Activated naive CD4-positive, alpha-beta T cell treated with anti-CD3 and anti-CD28 coated beads, Interleukin-2, amount 50 U/mL, for 24 hours (primary cell): ENCODE results near the gene CBX1.

Source experiments
- H3K27ac Mint-ChIP-seq: one replicate; pipeline ENCODE4 v1.8.0; 2021; ENCODE audit warnings: mild to moderate bottlenecking, mixed read lengths
- H3K27me3 Mint-ChIP-seq: one replicate; pipeline ENCODE4 v1.8.0; 2021; ENCODE audit warnings: mixed read lengths
- H3K36me3 Mint-ChIP-seq: one replicate; pipeline ENCODE4 v1.8.0; 2021; ENCODE audit warnings: mixed read lengths
- H3K4me1 Mint-ChIP-seq: one replicate; pipeline ENCODE4 v1.8.0; 2021; ENCODE audit warnings: mixed read lengths
- H3K4me3 Mint-ChIP-seq: one replicate; pipeline ENCODE4 v1.8.0; 2021; ENCODE audit warnings: mild to moderate bottlenecking, mixed read lengths
- H3K9me3 Mint-ChIP-seq: one replicate; pipeline ENCODE4 v1.8.0; 2021; ENCODE audit warnings: mixed read lengths

CBX1 gene

DNA sequence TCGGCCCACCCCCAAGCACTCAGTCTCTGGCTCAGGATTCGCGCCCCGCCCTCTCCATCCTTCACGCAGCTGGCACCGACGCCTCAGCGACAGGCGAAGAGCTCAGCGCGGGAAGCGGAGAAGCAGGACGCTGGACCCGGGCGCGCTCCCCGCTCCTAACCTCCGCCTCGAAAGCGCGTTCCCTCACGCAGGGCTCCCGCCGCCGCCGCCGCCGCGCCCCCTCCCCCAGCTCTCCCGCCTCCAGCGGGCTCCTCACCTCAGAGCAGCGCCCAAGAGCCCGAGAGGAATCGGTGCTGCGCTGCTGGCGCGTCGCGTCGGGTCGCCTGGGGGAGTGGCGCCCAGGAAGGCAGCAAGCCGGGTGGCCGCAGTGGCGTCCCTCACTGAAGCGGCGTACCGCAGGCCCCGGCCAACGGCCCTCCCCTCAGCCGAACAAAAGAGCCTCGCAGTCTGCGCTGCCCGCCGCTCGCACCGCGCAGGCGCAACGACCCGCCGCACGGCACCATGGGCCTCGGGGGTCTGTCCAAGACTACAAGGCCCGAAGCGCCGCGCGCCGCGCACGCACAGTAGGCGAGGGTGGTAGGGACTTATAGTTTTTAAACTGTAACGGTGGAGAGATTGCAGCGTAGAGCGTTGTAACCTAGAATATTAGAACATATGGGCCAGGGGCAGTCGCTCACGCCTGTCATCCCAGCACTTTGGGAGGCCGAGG is at the start of gene CBX1:
Gene CBX1, minus strand, starts transcription at position 467 of the 709 bp plus-strand sequence. CDS start 24,474 bp downstream, outside the sequence.
- H3K36me3 Mint-ChIP-seq, result no peaks in the 10 kb centered on the region
- H3K27ac Mint-ChIP-seq, result peak within 1 kb of the TSS; percentile 79
- H3K4me1 Mint-ChIP-seq, result peaks cover 37% of the 10 kb centered on the region
- H3K4me3 Mint-ChIP-seq, result peak within 1 kb of the TSS; percentile 94
- no peaks in the 10 kb centered on the region for H3K27me3 Mint-ChIP-seq
- no peaks in the 10 kb centered on the region for H3K9me3 Mint-ChIP-seq

DNA sequence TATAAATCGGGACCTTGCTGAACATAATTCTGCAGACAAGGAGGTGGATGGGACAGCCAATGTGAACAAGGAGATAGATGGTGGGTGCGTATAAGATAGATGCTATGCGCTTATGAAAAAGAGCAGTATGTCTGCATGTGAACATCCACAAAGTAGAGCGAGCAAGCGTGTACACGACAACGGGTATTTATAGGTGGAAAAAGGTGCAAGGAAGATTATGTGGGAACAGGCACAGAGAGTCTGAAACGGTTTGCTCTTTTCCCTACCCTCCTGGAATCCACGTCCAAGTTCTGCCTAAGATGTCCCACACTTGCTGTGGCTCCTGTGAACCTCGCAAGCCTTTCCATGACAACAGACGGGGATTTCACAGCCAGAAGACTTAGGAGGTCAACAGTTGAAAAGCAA is 49.3 kb upstream of the CBX1 start:
- no peak overlapping the region for H3K27ac Mint-ChIP-seq
- H3K27me3 Mint-ChIP-seq, result no peaks in the 10 kb centered on the region
- peaks cover 3% of the 10 kb centered on the region for H3K4me1 Mint-ChIP-seq

DNA sequence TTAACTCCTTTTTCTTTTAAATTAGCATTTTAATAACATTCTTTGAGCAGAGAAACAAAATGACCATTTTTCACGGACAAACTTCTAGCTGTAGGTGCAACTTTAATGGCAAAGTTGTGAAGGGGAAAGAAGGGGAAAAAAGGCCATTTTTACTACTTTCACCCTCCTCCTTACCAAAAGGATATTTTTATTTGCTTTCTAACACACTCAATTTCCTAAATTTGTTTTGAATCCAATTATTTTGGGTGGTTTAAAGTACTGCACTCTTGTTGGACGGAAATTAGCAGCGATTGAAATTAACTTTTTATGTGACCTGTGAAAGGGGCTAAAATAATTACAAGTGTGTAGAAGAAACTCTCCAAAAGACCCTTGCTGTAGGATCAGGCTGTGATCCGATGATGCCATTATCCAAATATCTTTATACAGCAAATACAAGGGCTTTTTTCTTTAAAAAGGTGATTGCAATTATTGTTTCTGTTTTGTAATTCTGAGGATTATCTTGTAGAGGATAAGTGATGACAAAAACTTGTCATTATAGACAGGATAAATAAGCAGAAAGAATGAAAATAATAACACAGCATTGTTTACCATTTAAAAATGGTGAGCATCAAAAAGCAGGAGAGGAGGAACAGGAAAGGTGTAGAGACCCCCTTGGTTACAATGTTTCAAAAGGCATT is 48.6 kb upstream of the CBX1 start:
- H3K4me1 Mint-ChIP-seq, result peaks cover 3% of the 10 kb centered on the region
- H3K4me3 Mint-ChIP-seq, result no peak overlapping the region
- peaks cover 7% of the 10 kb centered on the region for H3K36me3 Mint-ChIP-seq
- no peaks in the 10 kb centered on the region for H3K9me3 Mint-ChIP-seq
- no peak overlapping the region for H3K27ac Mint-ChIP-seq
- H3K27me3 Mint-ChIP-seq, result no peaks in the 10 kb centered on the region

More for the DNA sequence above, 49.3 kb upstream of the CBX1 start:
- Mint-ChIP-seq H3K36me3 (peaks cover 7% of the 10 kb centered on the region), H3K9me3 (no peaks in the 10 kb centered on the region), H3K4me3 (no peak overlapping the region)

DNA sequence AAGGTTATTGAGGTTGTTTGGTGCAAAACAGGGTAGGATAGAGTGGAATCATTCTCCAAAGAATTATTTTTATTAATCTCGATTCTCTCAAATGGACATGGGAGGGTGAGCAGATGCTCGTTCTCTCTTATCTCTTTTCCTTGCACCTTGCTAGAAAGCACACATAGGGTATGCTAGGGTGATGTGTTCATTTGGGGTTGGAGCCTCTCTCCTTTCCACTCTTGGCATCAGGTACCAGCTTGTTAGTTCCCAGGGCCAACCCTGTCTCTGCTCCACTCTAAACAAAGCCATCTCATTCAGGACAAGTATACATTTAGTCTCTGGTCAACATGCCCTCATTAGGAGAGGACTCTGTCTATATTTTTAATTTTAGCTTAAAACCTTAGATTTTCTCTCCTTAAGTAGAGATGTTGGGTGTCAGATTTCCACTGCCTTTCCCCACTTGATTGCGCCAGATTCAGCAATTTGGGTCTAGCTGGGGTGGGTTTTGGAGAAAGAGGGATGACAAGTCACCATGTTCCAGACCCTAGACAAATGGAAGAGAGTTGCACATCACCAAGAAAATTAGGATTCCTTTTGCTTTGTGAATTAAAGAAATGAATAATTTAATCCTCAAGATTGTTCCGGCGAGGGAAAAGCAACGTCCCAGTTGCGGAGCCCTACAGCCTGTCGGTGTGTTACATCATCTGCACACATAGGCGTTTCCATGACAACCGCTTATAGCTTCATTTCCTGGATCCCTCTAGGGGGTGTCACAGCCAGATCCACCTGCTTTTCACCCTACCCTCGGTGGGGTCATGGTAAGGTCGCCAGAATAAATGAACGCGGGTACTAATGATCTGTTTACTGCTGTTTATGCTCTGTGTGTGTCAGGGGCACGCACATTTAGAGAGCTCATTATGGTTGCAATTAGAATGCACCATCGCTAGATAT is 47.8 kb upstream of the CBX1 start:
- H3K27me3 Mint-ChIP-seq, result no peaks in the 10 kb centered on the region
- H3K27ac Mint-ChIP-seq, result no peak overlapping the region
- H3K4me1 Mint-ChIP-seq, result peaks cover 3% of the 10 kb centered on the region
- H3K36me3 Mint-ChIP-seq, result peaks cover 7% of the 10 kb centered on the region
- H3K4me3 Mint-ChIP-seq, result no peak overlapping the region
- no peaks in the 10 kb centered on the region for H3K9me3 Mint-ChIP-seq

DNA sequence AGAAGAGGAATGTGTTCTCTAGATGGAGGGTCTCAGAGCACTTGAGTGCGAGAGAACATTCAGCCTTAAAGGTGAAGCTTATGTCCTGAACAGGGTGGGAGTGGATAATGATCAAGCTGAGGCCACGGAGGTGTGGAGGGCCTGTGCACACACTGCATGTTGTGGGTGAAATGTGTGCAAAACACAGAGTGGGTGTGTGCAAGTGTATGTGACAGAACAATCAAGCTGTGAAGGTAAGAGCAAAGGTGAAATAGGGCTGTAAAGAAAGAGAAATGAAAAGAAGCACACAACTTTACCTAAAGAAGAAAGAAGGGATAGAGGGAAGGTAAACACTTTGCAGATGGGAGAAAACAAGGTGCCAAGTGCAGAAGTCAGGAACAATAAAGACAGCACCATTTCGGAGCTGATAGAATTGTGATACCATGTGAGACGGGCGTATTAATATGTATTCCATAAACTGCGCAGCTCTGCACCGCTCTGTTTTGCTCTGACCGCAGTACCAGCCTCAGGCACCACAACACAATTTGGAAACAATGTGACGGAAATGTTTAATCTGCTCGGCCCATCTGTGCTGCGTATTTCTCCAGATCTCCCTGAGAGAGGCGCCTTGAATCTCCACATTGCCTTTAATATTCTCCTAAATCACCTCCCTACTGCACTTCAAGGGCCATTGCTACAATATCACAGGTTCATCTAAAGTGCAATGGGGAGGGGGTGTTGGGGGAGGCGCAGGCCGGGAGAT is 46.9 kb upstream of the CBX1 start:
- peak overlapping the region; percentile 60 for H3K27ac Mint-ChIP-seq
- H3K4me1 Mint-ChIP-seq, result peaks cover 3% of the 10 kb centered on the region
- H3K36me3 Mint-ChIP-seq, result peaks cover 7% of the 10 kb centered on the region
- H3K9me3 Mint-ChIP-seq, result no peaks in the 10 kb centered on the region
- H3K27me3 Mint-ChIP-seq, result no peaks in the 10 kb centered on the region
- no peak overlapping the region for H3K4me3 Mint-ChIP-seq

DNA sequence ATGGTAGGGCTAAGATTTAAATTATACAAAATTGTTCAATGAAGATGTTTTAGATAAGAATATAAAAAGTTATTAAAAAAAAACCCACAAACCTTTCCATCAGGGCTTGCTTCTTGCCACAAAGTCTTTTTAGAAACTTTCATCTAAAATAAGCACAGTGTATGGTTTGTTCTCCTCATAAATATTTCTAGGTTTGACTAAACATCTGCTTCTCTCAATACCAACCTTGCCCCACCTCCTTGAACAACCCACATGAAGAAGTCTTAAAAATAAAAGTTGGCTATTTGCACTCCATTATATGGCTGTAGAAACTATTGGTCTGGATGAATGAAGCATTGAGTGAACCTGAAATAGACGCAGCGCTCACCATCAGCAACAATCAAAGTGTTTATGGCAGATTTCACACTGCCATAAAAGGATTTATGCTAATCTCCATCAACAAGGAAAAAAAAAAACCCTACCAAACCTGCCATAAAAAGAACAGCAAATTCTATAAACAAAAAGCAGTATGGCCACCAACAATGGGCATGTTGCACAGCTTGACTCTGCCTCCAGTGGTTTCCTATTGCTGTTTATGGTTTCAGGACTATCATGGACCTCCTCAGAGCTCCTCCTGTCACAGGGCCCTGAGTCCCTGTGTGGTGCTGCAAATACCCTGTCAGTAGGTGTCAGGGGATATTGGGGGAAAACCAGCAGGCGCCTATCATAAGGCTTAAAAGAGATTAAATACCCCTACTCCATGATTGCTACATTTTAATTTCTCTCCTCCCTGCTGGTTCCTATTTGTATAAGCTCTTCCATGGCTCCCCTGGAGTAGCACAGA is 43.9 kb upstream of the CBX1 start:
- Mint-ChIP-seq H3K27me3 (no peaks in the 10 kb centered on the region), H3K36me3 (peaks cover 13% of the 10 kb centered on the region), H3K4me1 (peaks cover 13% of the 10 kb centered on the region), H3K9me3 (no peaks in the 10 kb centered on the region), H3K4me3 (no peak overlapping the region), H3K27ac (peak overlapping the region; percentile 55)

DNA sequence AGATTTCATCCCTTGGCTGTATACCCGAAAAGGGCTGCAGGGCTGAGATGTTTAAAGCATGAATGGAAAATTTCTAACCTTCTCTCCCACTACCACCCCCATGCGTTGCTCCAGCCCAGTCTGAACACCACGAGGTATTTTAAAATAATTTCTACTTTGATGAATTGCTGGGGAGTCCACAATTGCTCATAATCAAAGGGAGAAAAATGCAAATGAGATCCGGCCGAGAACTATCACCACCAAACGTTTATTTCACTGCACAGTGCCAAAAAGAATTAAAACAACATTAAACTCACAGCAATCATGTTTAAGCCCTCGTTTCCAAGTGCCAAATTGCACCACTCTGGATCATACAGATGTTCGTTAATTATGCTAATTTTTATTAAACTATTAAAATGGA is 43.0 kb upstream of the CBX1 start:
- no peaks in the 10 kb centered on the region for H3K27me3 Mint-ChIP-seq
- peaks cover 19% of the 10 kb centered on the region for H3K4me1 Mint-ChIP-seq
- H3K27ac Mint-ChIP-seq, result no peak overlapping the region
- no peak overlapping the region for H3K4me3 Mint-ChIP-seq
- H3K36me3 Mint-ChIP-seq, result peaks cover 17% of the 10 kb centered on the region
- H3K9me3 Mint-ChIP-seq, result no peaks in the 10 kb centered on the region

DNA sequence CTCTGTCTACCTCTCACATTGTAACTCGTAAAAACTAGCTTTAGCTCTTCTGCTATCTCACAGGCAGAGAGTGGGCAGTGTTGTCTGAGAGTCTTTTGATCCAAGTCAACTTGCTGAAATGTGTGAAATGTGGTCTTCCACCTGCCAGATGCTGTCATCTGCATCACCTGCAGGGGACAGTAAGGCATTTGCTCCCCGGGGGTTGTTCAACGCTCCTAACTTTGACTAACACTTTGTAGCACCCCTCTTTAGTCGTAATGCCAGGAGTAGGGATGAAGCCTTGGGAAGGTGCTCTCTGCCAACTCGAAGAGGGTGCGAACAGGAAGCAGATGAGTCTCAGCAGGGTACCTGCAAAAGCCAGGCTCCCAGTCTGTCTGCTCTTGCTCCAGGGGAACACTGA is 42.4 kb upstream of the CBX1 start:
- H3K27me3 Mint-ChIP-seq, result no peaks in the 10 kb centered on the region
- H3K9me3 Mint-ChIP-seq, result no peaks in the 10 kb centered on the region
- peaks cover 17% of the 10 kb centered on the region for H3K36me3 Mint-ChIP-seq
- peaks cover 19% of the 10 kb centered on the region for H3K4me1 Mint-ChIP-seq
- H3K4me3 Mint-ChIP-seq, result no peak overlapping the region
- H3K27ac Mint-ChIP-seq, result no peak overlapping the region

DNA sequence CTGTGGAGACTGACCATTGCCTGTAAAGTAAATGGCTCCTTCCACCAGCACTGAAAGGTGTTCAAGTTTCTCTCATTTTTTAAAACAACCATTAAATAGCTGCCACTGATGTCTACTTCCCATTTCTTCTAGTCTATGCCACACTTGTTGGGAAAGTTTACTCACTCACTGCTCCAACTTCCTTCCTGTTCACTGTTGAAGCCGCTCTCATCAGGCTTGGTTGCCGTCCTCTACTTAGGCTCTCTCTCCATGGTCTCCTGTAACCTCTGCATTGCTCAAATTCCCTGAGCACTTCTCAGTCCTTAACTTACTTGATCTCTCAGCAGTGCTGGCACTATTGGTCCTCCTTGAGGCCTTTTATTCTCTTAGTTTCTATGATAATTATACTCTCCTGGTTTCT is 38.7 kb upstream of the CBX1 start:
- peak overlapping the region; percentile 68 for H3K27ac Mint-ChIP-seq
- H3K27me3 Mint-ChIP-seq, result no peaks in the 10 kb centered on the region
- H3K9me3 Mint-ChIP-seq, result no peaks in the 10 kb centered on the region
- H3K4me1 Mint-ChIP-seq, result peaks cover 16% of the 10 kb centered on the region
- peaks cover 10% of the 10 kb centered on the region for H3K36me3 Mint-ChIP-seq
- H3K4me3 Mint-ChIP-seq, result no peak overlapping the region

DNA sequence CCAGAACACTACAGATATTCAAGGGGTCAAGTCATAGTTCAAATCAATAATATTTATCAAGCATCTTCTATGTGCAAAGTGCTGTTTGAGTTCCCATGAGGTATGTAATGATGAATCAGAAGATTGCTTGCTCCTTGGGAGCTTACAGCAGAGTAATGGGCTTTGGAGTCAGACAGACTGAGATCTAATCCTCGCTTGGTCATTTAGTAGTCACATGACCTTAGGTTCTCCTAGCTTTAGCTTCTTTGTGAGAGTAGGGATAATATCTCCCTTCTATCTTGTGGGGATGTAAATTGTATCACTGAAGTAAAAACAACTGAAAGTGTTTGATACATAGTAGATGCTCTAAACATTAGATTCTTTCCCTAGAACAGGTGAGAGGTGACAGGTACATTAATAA is 36.4 kb upstream of the CBX1 start:
- Mint-ChIP-seq H3K36me3 (peaks cover 10% of the 10 kb centered on the region), H3K4me3 (no peak overlapping the region), H3K9me3 (no peaks in the 10 kb centered on the region), H3K27me3 (no peaks in the 10 kb centered on the region), H3K4me1 (peaks cover 16% of the 10 kb centered on the region), H3K27ac (peak overlapping the region; percentile 38)

DNA sequence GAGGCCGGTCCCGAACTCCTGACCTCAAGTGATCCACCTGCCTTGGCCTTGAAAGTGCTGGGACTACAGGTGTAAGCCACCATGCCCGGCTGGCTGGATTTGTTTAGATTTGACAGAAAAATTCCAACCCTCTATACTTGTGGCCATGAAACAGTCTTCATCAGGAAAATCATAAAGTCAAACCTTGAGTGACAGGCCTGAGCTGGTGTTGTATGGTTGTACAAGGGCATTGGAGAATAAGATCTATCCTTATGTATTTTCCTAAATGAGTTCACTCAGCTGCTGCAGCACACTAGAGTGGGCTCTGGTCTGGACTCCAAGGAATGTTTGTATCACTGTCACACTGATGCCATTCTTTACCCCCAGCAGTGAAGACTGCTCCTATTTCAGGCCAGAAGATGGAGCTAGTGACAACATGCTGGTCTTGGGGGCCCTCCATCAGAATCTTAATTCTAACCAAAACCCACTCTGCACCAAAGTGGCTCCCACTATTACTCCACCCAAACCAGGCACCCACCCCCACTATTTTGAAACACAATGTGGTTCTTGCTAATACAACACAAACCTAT is 33.7 kb upstream of the CBX1 start:
- H3K4me1 Mint-ChIP-seq, result peaks cover 9% of the 10 kb centered on the region
- no peak overlapping the region for H3K27ac Mint-ChIP-seq
- no peaks in the 10 kb centered on the region for H3K9me3 Mint-ChIP-seq
- no peaks in the 10 kb centered on the region for H3K27me3 Mint-ChIP-seq
- peaks cover 3% of the 10 kb centered on the region for H3K36me3 Mint-ChIP-seq
- no peak overlapping the region for H3K4me3 Mint-ChIP-seq

DNA sequence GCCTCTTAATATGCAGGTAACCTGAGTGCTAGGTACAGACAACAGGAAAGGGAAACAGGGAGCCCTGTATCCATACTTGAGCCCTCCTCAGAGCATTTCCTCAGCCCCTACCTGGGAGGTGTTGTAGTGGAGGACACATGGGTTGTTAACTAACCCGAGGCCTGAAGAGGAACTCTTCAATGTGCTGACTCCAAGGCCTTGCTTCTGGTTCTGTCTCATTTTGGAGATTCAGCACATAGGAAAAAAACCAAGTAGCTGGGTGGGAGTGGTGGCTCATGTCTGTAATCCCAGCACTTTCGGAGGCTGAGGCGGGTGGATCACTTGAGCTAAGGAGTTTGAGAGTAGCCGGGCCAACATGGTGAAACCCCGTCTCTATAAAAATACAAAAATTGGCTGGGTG is 31.1 kb upstream of the CBX1 start:
- H3K4me3 Mint-ChIP-seq, result no peak overlapping the region
- H3K27me3 Mint-ChIP-seq, result no peaks in the 10 kb centered on the region
- H3K4me1 Mint-ChIP-seq, result peaks cover 5% of the 10 kb centered on the region
- H3K27ac Mint-ChIP-seq, result no peak overlapping the region
- no peaks in the 10 kb centered on the region for H3K9me3 Mint-ChIP-seq
- no peaks in the 10 kb centered on the region for H3K36me3 Mint-ChIP-seq

DNA sequence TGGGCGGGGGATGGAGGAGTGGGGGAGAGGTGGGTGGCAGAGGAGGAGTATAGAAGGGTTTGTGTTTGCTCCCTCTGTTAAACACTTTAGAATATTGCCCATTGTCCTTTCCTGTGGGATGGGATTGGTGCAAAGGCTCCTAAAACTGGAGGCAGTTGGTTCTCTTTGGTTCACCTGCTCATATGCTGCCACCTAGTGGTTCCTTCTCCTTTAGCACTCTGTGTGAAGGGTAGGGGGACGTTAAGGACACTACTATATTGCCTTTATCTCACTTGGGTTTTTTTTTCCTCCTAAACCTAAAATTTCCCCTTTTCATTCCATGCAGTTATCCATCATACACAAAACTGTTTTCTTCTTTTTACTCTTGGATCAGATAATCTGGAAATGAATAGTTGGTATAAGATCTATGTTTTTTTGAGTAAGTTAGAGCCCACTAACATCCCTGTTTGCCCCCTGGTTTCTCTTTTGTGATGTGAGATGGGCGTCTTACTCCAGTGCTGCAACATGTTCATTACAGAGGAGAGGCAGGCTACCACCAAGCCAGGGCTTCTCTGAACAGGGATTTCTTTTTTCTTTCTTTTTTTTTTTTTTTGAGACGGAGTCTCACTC is 30.0 kb upstream of the CBX1 start:
- H3K36me3 Mint-ChIP-seq, result no peaks in the 10 kb centered on the region
- H3K27ac Mint-ChIP-seq, result no peak overlapping the region
- H3K4me1 Mint-ChIP-seq, result peaks cover 5% of the 10 kb centered on the region
- no peak overlapping the region for H3K4me3 Mint-ChIP-seq
- no peaks in the 10 kb centered on the region for H3K9me3 Mint-ChIP-seq
- no peaks in the 10 kb centered on the region for H3K27me3 Mint-ChIP-seq

DNA sequence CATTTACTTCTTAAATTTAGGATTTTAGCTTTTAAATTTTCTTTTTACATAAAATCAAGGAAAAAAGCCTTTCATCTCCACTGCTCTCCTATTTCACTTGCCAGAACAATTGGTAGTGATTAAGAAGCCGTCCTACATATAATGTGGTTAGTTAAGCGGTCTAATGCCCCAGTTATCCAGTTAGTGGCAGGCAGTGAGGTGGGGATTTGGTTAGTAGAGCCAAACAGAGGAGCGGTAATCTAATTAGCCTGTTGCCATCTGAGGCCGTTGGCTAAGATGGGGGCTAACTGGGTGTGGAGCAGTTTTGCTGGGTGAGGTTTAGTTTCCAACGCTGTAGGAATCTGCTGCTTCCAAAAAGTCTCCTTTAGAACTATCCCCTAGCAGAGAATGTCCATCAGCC is 28.7 kb upstream of the CBX1 start:
- H3K27me3 Mint-ChIP-seq, result no peaks in the 10 kb centered on the region
- H3K36me3 Mint-ChIP-seq, result peaks cover 2% of the 10 kb centered on the region
- no peak overlapping the region for H3K4me3 Mint-ChIP-seq
- no peaks in the 10 kb centered on the region for H3K9me3 Mint-ChIP-seq
- H3K4me1 Mint-ChIP-seq, result peaks cover 5% of the 10 kb centered on the region
- H3K27ac Mint-ChIP-seq, result no peak overlapping the region
